NB4 (cell line): ENCODE data around the gene PPM1L.

Source experiments
- CTCF ChIP-seq: IDR thresholded peaks from one replicate; pipeline ENCODE4 v1.5.1; 2012; ENCODE audit warnings: low read depth, low read length
- MAX ChIP-seq: IDR thresholded peaks from 2 replicates; pipeline ENCODE4 v1.6.1; 2011; ENCODE audit warnings: low read depth, low read length
- MYC ChIP-seq: IDR thresholded peaks from 2 replicates; pipeline ENCODE4 v1.6.1; 2011; ENCODE audit warnings: low read depth, low read length
- POLR2A ChIP-seq: IDR thresholded peaks from 2 replicates; pipeline ENCODE4 v1.6.1; 2011; ENCODE audit warnings: mild to moderate bottlenecking; ENCODE audit not compliant: insufficient read length; ENCODE audit errors: extremely low read depth

GRCh38 chr3:160725338-160725737, 30.7 kb upstream of the PPM1L start:
- no peak for TF ChIP-seq CTCF
- TF ChIP-seq MAX = no peak
- no peak for TF ChIP-seq MYC
- TF ChIP-seq POLR2A = no peak
